Astrocyte (in vitro differentiated cells and primary cell): ENCODE results near the gene FAM53B. TPM values are rescaled to one million over a fixed set of nuclear protein-coding genes. Genes with fewer than 3 reads are reported as not detected.
A peak's percentile ranks its signal among the peaks of the same experiment; 100 is the strongest.

Source experiments
- DNase-seq: peaks from one replicate; pipeline ENCODE4 v3.0.0-alpha.2; 2010; ENCODE audit warnings: low read depth
- FAIRE-seq: peaks from 2 replicates; lab custom pipeline; 2011; peaks lifted over from hg19 to GRCh38; lab: Jason Lieb, UNC
- H2AFZ ChIP-seq: 2 replicates; pipeline ENCODE4 v1.6.0; 2012; ENCODE audit warnings: low read depth, low read length, inconsistent platforms
- H3K27ac ChIP-seq: 2 replicates; pipeline ENCODE4 v1.5.1; 2011; ENCODE audit warnings: low read depth, low read length, inconsistent platforms
- H3K27me3 ChIP-seq: 2 replicates; pipeline ENCODE4 v1.6.0; 2011; ENCODE audit warnings: low read length, inconsistent platforms; ENCODE audit not compliant: insufficient read depth
- H3K36me3 ChIP-seq: 2 replicates; pipeline ENCODE4 v1.5.1; 2011; ENCODE audit warnings: low read length, inconsistent platforms; ENCODE audit not compliant: insufficient read depth
- H3K4me1 ChIP-seq: 2 replicates; pipeline ENCODE4 v1.5.1; 2011; ENCODE audit warnings: low read length, inconsistent platforms; ENCODE audit not compliant: insufficient read depth
- H3K4me2 ChIP-seq: 2 replicates; pipeline ENCODE4 v1.6.0; 2012; ENCODE audit warnings: low read length, inconsistent platforms
- H3K4me3 ChIP-seq: 2 replicates; pipeline ENCODE4 v1.5.1; 2011; ENCODE audit warnings: low read depth, mild to moderate bottlenecking, low read length, inconsistent platforms; ENCODE audit not compliant: insufficient read depth
- H3K79me2 ChIP-seq: 2 replicates; pipeline ENCODE4 v1.6.0; 2012; ENCODE audit warnings: mild to moderate bottlenecking, low read length, inconsistent platforms; ENCODE audit not compliant: insufficient read depth
- H3K9ac ChIP-seq: 2 replicates; pipeline ENCODE4 v1.6.0; 2012; ENCODE audit warnings: mild to moderate bottlenecking, low read length, inconsistent platforms
- H3K9me3 ChIP-seq: 2 replicates; pipeline ENCODE4 v1.5.1; 2012; ENCODE audit warnings: low read depth, mild to moderate bottlenecking, low read length, inconsistent platforms; ENCODE audit not compliant: insufficient read depth
- H4K20me1 ChIP-seq: 2 replicates; pipeline ENCODE4 v1.6.0; 2012; ENCODE audit warnings: low read length, inconsistent platforms; ENCODE audit not compliant: insufficient read depth
- H3K27ac Mint-ChIP-seq: one replicate; pipeline ENCODE4 v1.8.0; 2021; ENCODE audit warnings: mild to moderate bottlenecking, mixed read lengths; ENCODE audit not compliant: unreplicated experiment
- H3K27me3 Mint-ChIP-seq: one replicate; pipeline ENCODE4 v1.8.0; 2021; ENCODE audit warnings: low read depth, mixed read lengths; ENCODE audit not compliant: unreplicated experiment
- H3K36me3 Mint-ChIP-seq: one replicate; pipeline ENCODE4 v1.8.0; 2021; ENCODE audit warnings: low read depth, mixed read lengths; ENCODE audit not compliant: unreplicated experiment
- H3K4me1 Mint-ChIP-seq: one replicate; pipeline ENCODE4 v1.8.0; 2021; ENCODE audit warnings: low read depth, mixed read lengths; ENCODE audit not compliant: unreplicated experiment
- H3K4me3 Mint-ChIP-seq: one replicate; pipeline ENCODE4 v1.8.0; 2021; ENCODE audit warnings: mild to moderate bottlenecking, moderate library complexity, mixed read lengths; ENCODE audit not compliant: unreplicated experiment
- H3K9me3 Mint-ChIP-seq: one replicate; pipeline ENCODE4 v1.8.0; 2021; ENCODE audit warnings: mild to moderate bottlenecking, mixed read lengths; ENCODE audit not compliant: unreplicated experiment
- CTCF ChIP-seq: IDR thresholded peaks from 2 replicates; pipeline ENCODE4 v1.5.1; 2011; ENCODE audit warnings: low read depth, mild to moderate bottlenecking, inconsistent platforms, low read length, moderate library complexity; ENCODE audit not compliant: insufficient read depth
- EZH2 ChIP-seq: IDR thresholded peaks from 2 replicates; pipeline ENCODE4 v1.6.1; 2012; ENCODE audit warnings: mild to moderate bottlenecking, low read length, inconsistent platforms; ENCODE audit not compliant: insufficient read depth
- total RNA-seq: library from RNA; stranded (reverse); gene quantifications from 2 replicates; pipeline ENCODE4 v1.2.1, GENCODE V29; 2021

Gene FAM53B
- total RNA-seq, 1 donor from 2014 or later: 12.9 TPM

DNA sequence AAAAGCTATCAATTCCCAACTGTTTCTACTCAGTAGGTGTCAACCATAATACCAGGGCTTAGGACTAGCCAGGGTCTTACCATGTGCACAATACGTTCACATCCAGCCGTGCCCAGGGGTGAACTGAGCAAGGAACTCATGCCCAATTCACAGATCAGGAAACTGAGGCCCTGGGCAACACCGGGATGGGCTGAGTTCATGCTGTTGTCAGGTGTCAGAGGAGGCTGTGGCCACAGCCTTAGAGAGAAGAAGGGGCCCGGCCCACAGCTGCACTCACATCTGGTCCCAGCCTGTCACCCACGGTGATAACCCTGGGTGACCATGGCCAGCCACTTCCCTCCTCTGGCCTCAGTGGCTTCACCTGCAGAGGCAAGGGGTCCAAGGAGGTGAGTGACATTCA, 92.0 kb downstream of the FAM53B start:
- peaks cover 31% of the 10 kb centered on the region for H3K4me1 Mint-ChIP-seq
- TF ChIP-seq CTCF: no peak
- no peak for TF ChIP-seq EZH2
- no peaks in the 10 kb centered on the region for H3K9me3 Mint-ChIP-seq

GRCh38 chr10:124651402-124651891, 92.7 kb downstream of the FAM53B start:
- Histone ChIP-seq H3K27ac (no peak overlapping the region), H3K9ac (no peak overlapping the region), H3K27me3 (no peaks in the 10 kb centered on the region), H3K36me3 (no peaks in the 10 kb centered on the region), H2AFZ (no peak overlapping the region), H3K4me1 (peaks cover 36% of the 10 kb centered on the region), H3K4me2 (no peak overlapping the region), H3K79me2 (peaks cover 12% of the 10 kb centered on the region), H3K4me3 (no peak overlapping the region), H4K20me1 (peaks cover 20% of the 10 kb centered on the region), H3K9me3 (no peaks in the 10 kb centered on the region)
- no peak for DNase-seq
- no peaks in the 10 kb centered on the region for H3K9me3 Mint-ChIP-seq
- peaks cover 33% of the 10 kb centered on the region for H3K4me1 Mint-ChIP-seq
- H3K36me3 Mint-ChIP-seq: peaks cover 12% of the 10 kb centered on the region
- TF ChIP-seq EZH2 (no peak), CTCF (no peak)
- H3K4me3 Mint-ChIP-seq: no peak overlapping the region
- FAIRE-seq: no peak
- H3K27me3 Mint-ChIP-seq: no peaks in the 10 kb centered on the region
- H3K27ac Mint-ChIP-seq: no peak overlapping the region

More for the DNA sequence above, 92.0 kb downstream of the FAM53B start:
- DNase-seq: no peak
- H3K4me1 ChIP-seq: peaks cover 30% of the 10 kb centered on the region
- H3K4me3 Mint-ChIP-seq: no peak overlapping the region
- no peak overlapping the region for H3K27ac ChIP-seq
- no peaks in the 10 kb centered on the region for H3K9me3 ChIP-seq
- H3K4me2 ChIP-seq: no peak overlapping the region
- no peak for FAIRE-seq
- H3K36me3 Mint-ChIP-seq: peaks cover 11% of the 10 kb centered on the region
- H3K79me2 ChIP-seq: peaks cover 8% of the 10 kb centered on the region
- H2AFZ ChIP-seq: no peak overlapping the region
- H3K36me3 ChIP-seq: no peaks in the 10 kb centered on the region
- H3K9ac ChIP-seq: no peak overlapping the region
- H3K27me3 ChIP-seq: no peaks in the 10 kb centered on the region
- H3K4me3 ChIP-seq: no peak overlapping the region
- no peaks in the 10 kb centered on the region for H3K27me3 Mint-ChIP-seq
- H3K27ac Mint-ChIP-seq: no peak overlapping the region
- H4K20me1 ChIP-seq: peaks cover 20% of the 10 kb centered on the region

- H3K4me2 ChIP-seq: peak overlapping the region; percentile 37
- H3K4me1 ChIP-seq: peaks cover 40% of the 10 kb centered on the region
- Mint-ChIP-seq H3K27me3 (no peaks in the 10 kb centered on the region), H3K4me1 (peaks cover 37% of the 10 kb centered on the region), H3K27ac (no peak overlapping the region), H3K9me3 (no peaks in the 10 kb centered on the region), H3K36me3 (peaks cover 14% of the 10 kb centered on the region), H3K4me3 (no peak overlapping the region)
- FAIRE-seq: no peak
- no peaks in the 10 kb centered on the region for H3K27me3 ChIP-seq
- peaks cover 23% of the 10 kb centered on the region for H4K20me1 ChIP-seq
- H3K4me3 ChIP-seq: no peak overlapping the region
- peak; percentile 18 for DNase-seq
- no peak overlapping the region for H3K9ac ChIP-seq
- no peaks in the 10 kb centered on the region for H3K9me3 ChIP-seq
- no peak overlapping the region for H3K27ac ChIP-seq
- no peak overlapping the region for H2AFZ ChIP-seq
- TF ChIP-seq EZH2 (no peak), CTCF (no peak)
- no peaks in the 10 kb centered on the region for H3K36me3 ChIP-seq
- H3K79me2 ChIP-seq: peaks cover 12% of the 10 kb centered on the region
Measured at GRCh38 chr10:124650820-124651401, 93.3 kb downstream of the FAM53B start.
